Vagina (tissue), 2 donors: ENCODE results near the gene NPAS1. TPM values are rescaled to one million over a fixed set of nuclear protein-coding genes. Genes with fewer than 3 reads are reported as not detected.

Experiments used
- DNase-seq, 2 donors: peaks; one replicate each; pipeline ENCODE4 v3.0.0-alpha.2; 2017; ENCODE audit errors: extremely low spot score in 2 of 2
- H3K27ac ChIP-seq: fragments of 200-600 bp; sonication (generic); one replicate; pipeline ENCODE4 v1.5.1; 2019
- H3K27me3 ChIP-seq: fragments of 200-600 bp; sonication (generic); one replicate; pipeline ENCODE4 v1.5.1; 2019
- H3K36me3 ChIP-seq, 2 donors: fragments of 200-600 bp; sonication (generic); one replicate each; pipeline ENCODE4 v1.5.1; 2017 to 2019
- H3K4me1 ChIP-seq: fragments of 200-600 bp; sonication (generic); one replicate; pipeline ENCODE4 v1.5.1; 2019
- H3K4me3 ChIP-seq, 2 donors: fragments of 200-600 bp; sonication (generic); 1 replicate in 1 of 2; 2 replicates in 1 of 2; pipeline ENCODE4 v1.5.1; 2016 to 2019
- H3K9me3 ChIP-seq: fragments of 200-600 bp; sonication (generic); one replicate; pipeline ENCODE4 v1.5.1; 2019
- CTCF ChIP-seq, 3 experiments: fragments of 450-650 bp in 2 of 3; fragments of 200-600 bp in 1 of 3; sonication (generic) in 1 of 3; IDR thresholded peaks; one replicate each; pipeline ENCODE4 v1.5.1; 2017 to 2019; ENCODE audit warnings: antibody characterized with exemption in 3 of 3, mild to moderate bottlenecking in 2 of 3, moderate library complexity in 2 of 3
- POLR2A ChIP-seq, 2 donors: fragments of 450-650 bp; IDR thresholded peaks; one replicate each; pipeline ENCODE4 v1.6.1; 2017; ENCODE audit warnings: antibody characterized with exemption in 2 of 2, mild to moderate bottlenecking in 2 of 2, moderate library complexity in 2 of 2
- POLR2AphosphoS5 ChIP-seq, 2 donors: sonication (generic); formaldehyde crosslinking; IDR thresholded peaks; one replicate each; pipeline ENCODE4 v1.9.0; 2017; ENCODE audit warnings: antibody characterized with exemption in 2 of 2, mild to moderate bottlenecking in 2 of 2, low read depth in 1 of 2; ENCODE audit not compliant: insufficient read depth in 1 of 2
- intact Hi-C: fragments of 100-400 bp; cut with DNase I; formaldehyde crosslinking; loops from one replicate; pipeline ENCODE4 v1.15.1; 2023
- total RNA-seq: library from RNA; depleted of rRNA; stranded (reverse); fragments of >200 nt; gene quantifications from one replicate; pipeline ENCODE4 v1.2.3, GENCODE V29; 2016

The NPAS1 gene
- total RNA-seq, 1 donor from 2014 or later, result 0.49 TPM

- Histone ChIP-seq H3K4me1 (peaks cover 9% of the 10 kb centered on the region), H3K27me3 (no peaks in the 10 kb centered on the region), H3K9me3 (no peaks in the 10 kb centered on the region), H3K4me3 (no peak overlapping the region), H3K36me3 (no peaks in the 10 kb centered on the region), H3K27ac (no peak overlapping the region)
- TF ChIP-seq CTCF (IDR thresholded peaks at IDR 0.05), result no peak
- no peak for TF ChIP-seq POLR2A (IDR thresholded peaks at IDR 0.05)
- no peak for TF ChIP-seq POLR2AphosphoS5 (IDR thresholded peaks at IDR 0.05; ENCODE audit: insufficient read depth in 1 of 2, low read depth in 1 of 2)
- intact Hi-C loops, result no loop called here
- no peak for DNase-seq
Observed at GRCh38 chr19:47044946-47045866, 25.6 kb downstream of the NPAS1 start.

- Histone ChIP-seq H3K9me3 (no peaks in the 10 kb centered on the region), H3K27me3 (no peaks in the 10 kb centered on the region), H3K4me1 (peaks cover 9% of the 10 kb centered on the region), H3K4me3 (no peak overlapping the region), H3K27ac (no peak overlapping the region), H3K36me3 (no peaks in the 10 kb centered on the region)
- intact Hi-C loops, result no loop called here
- no peak for TF ChIP-seq CTCF (IDR thresholded peaks at IDR 0.05)
- TF ChIP-seq POLR2AphosphoS5 (IDR thresholded peaks at IDR 0.05; ENCODE audit: insufficient read depth in 1 of 2, low read depth in 1 of 2), result no peak
- no peak for TF ChIP-seq POLR2A (IDR thresholded peaks at IDR 0.05)
- no peak for DNase-seq
Observed at GRCh38 chr19:47045867-47046470, 26.3 kb downstream of the NPAS1 start.

GRCh38 chr19:47047272-47047762, 27.7 kb downstream of the NPAS1 start:
- DNase-seq, result no peak
- H3K36me3 ChIP-seq, result no peaks in the 10 kb centered on the region
- H3K27ac ChIP-seq, result no peak overlapping the region
- no peaks in the 10 kb centered on the region for H3K9me3 ChIP-seq
- TF ChIP-seq CTCF (IDR thresholded peaks at IDR 0.05), result no peak
- no peak for TF ChIP-seq POLR2A (IDR thresholded peaks at IDR 0.05)
- TF ChIP-seq POLR2AphosphoS5 (IDR thresholded peaks at IDR 0.05; ENCODE audit: insufficient read depth in 1 of 2, low read depth in 1 of 2), result no peak
- H3K4me3 ChIP-seq, result peak overlapping the region; percentile 96 to 99
- intact Hi-C loops, result no loop called here
- H3K27me3 ChIP-seq, result no peaks in the 10 kb centered on the region
- H3K4me1 ChIP-seq, result peaks cover 9% of the 10 kb centered on the region

- H3K4me3 ChIP-seq, result peak overlapping the region; percentile 96 to 99
- H3K27me3 ChIP-seq, result no peaks in the 10 kb centered on the region
- intact Hi-C loops, result no loop called here
- H3K4me1 ChIP-seq, result peaks cover 9% of the 10 kb centered on the region
- DNase-seq, result peak in 1 of 2 donors; percentile 93
- TF ChIP-seq POLR2AphosphoS5 (IDR thresholded peaks at IDR 0.05; ENCODE audit: insufficient read depth in 1 of 2, low read depth in 1 of 2) (peak in 1 of 2 donors; percentile 22), POLR2A (IDR thresholded peaks at IDR 0.05) (no peak), CTCF (IDR thresholded peaks at IDR 0.05) (no peak)
- no peaks in the 10 kb centered on the region for H3K36me3 ChIP-seq
- H3K27ac ChIP-seq, result peak overlapping the region; percentile 80
- H3K9me3 ChIP-seq, result no peaks in the 10 kb centered on the region
Observed at GRCh38 chr19:47047763-47048405, 28.2 kb downstream of the NPAS1 start.
